ENCODE data around the gene RIN3.
A peak's percentile ranks its signal among the peaks of the same experiment; 100 is the strongest.

RIN3 gene

GRCh38 chr14:92613681-92614260, 100.2 kb downstream of the RIN3 start:
- no peaks in the 10 kb centered on the region for H3K27me3 Mint-ChIP-seq
- no peak overlapping the region for H3K4me3 Mint-ChIP-seq
- H3K4me1 Mint-ChIP-seq = peaks cover 63% of the 10 kb centered on the region
- no peaks in the 10 kb centered on the region for H3K9me3 Mint-ChIP-seq
- peaks cover 1% of the 10 kb centered on the region for H3K36me3 Mint-ChIP-seq
- peak overlapping the region; percentile 12 for H3K27ac Mint-ChIP-seq

DNA sequence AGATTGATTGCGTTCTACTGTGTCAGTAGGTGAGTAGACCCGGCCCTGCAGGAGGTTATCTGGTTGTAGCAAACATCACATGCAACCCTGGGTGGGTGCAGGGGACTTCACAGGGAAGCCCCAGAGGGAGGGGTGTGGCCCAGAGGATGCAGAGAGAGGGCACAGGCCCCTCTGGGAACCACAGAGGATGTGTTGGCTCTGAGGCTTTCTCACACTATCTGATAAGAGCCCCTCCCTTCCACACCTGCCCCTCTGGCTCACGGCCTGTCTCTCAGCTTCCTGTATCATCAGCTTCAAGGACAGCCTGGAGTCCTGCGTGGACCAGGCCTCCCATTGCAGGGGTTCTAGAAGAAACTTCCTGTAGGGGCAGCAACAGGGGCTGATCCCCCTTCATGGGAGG, 101.9 kb downstream of the RIN3 start:
- Mint-ChIP-seq H3K4me1 (peaks cover 47% of the 10 kb centered on the region), H3K9me3 (no peaks in the 10 kb centered on the region), H3K36me3 (peaks cover 2% of the 10 kb centered on the region), H3K4me3 (peak overlapping the region; percentile 31), H3K27me3 (no peaks in the 10 kb centered on the region), H3K27ac (peak overlapping the region; percentile 60)

- peak overlapping the region; percentile 60 for H3K27ac Mint-ChIP-seq
These were observed 102.6 kb downstream of the RIN3 start for GRCh38 chr14:92616178-92616577.

GRCh38 chr14:92617581-92617980, 104.0 kb downstream of the RIN3 start:
- H3K27me3 Mint-ChIP-seq = no peaks in the 10 kb centered on the region
- H3K9me3 Mint-ChIP-seq = no peaks in the 10 kb centered on the region
- peaks cover 39% of the 10 kb centered on the region for H3K4me1 Mint-ChIP-seq
- H3K4me3 Mint-ChIP-seq = no peak overlapping the region
- H3K27ac Mint-ChIP-seq = no peak overlapping the region
- H3K36me3 Mint-ChIP-seq = peaks cover 10% of the 10 kb centered on the region

More at GRCh38 chr14:92616178-92616577, 102.6 kb downstream of the RIN3 start:
- H3K27me3 Mint-ChIP-seq = no peaks in the 10 kb centered on the region
- H3K36me3 Mint-ChIP-seq = peaks cover 3% of the 10 kb centered on the region
- H3K4me1 Mint-ChIP-seq = peaks cover 47% of the 10 kb centered on the region
- peak overlapping the region; percentile 31 for H3K4me3 Mint-ChIP-seq
- no peaks in the 10 kb centered on the region for H3K9me3 Mint-ChIP-seq

GRCh38 chr14:92619671-92620456, 106.3 kb downstream of the RIN3 start:
- H3K4me3 Mint-ChIP-seq = no peak overlapping the region
- H3K9me3 Mint-ChIP-seq = no peaks in the 10 kb centered on the region

DNA sequence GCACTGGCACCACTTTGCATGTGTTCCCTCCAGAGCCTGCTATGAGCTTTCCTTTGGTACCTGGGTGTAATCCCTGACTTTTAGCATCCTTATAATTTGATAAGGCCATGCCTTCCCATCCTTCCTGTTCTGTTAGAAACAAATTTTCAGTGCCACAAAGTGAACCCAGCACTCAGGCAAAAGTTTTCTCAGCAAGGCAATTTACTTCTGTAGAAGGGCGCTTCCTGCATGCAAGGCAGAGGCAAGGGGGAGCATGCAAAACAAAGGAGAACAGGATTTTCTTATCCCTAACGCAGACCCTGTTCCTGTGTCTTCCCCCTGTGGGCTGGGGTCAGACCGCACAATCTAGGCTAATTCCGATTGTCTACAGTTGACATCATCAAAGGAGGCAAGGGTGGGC, 108.7 kb downstream of the RIN3 start:
- Mint-ChIP-seq H3K9me3 (no peaks in the 10 kb centered on the region), H3K4me1 (no peaks in the 10 kb centered on the region), H3K4me3 (no peak overlapping the region), H3K27ac (no peak overlapping the region), H3K36me3 (peaks cover 35% of the 10 kb centered on the region), H3K27me3 (no peaks in the 10 kb centered on the region)

More at GRCh38 chr14:92619671-92620456, 106.3 kb downstream of the RIN3 start:
- Mint-ChIP-seq H3K27me3 (no peaks in the 10 kb centered on the region), H3K4me1 (peaks cover 20% of the 10 kb centered on the region), H3K36me3 (peaks cover 23% of the 10 kb centered on the region), H3K27ac (no peak overlapping the region)

DNA sequence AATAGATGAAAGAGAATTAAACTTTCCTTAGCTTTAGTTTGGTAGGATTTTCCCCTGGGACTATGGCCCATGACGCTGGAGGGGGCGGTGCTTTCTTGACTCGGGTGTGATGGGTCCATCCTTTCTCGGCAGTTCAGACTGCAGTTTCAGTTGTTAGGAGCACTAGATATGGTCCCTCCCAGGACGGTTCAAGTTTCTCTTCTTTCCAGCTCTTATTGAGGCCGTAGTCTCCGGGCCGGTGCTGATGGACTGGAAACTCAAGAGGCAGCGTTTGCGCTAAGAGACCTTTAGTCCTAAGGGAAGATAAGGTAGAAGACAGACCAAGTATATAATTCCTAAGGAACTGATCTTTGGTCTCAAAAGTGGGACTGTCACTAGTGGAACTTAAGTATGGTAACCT, 111.2 kb downstream of the RIN3 start:
- H3K4me1 Mint-ChIP-seq = peaks cover under 1% of the 10 kb centered on the region
- H3K36me3 Mint-ChIP-seq = peaks cover 40% of the 10 kb centered on the region
- no peak overlapping the region for H3K27ac Mint-ChIP-seq
- H3K4me3 Mint-ChIP-seq = no peak overlapping the region
- H3K9me3 Mint-ChIP-seq = no peaks in the 10 kb centered on the region
- H3K27me3 Mint-ChIP-seq = no peaks in the 10 kb centered on the region

- peaks cover 40% of the 10 kb centered on the region for H3K36me3 Mint-ChIP-seq
- H3K9me3 Mint-ChIP-seq = no peaks in the 10 kb centered on the region
- H3K27ac Mint-ChIP-seq = no peak overlapping the region
- H3K4me3 Mint-ChIP-seq = no peak overlapping the region
- no peaks in the 10 kb centered on the region for H3K27me3 Mint-ChIP-seq
- H3K4me1 Mint-ChIP-seq = peaks cover 3% of the 10 kb centered on the region
These were observed 111.6 kb downstream of the RIN3 start for GRCh38 chr14:92625213-92625612.

DNA sequence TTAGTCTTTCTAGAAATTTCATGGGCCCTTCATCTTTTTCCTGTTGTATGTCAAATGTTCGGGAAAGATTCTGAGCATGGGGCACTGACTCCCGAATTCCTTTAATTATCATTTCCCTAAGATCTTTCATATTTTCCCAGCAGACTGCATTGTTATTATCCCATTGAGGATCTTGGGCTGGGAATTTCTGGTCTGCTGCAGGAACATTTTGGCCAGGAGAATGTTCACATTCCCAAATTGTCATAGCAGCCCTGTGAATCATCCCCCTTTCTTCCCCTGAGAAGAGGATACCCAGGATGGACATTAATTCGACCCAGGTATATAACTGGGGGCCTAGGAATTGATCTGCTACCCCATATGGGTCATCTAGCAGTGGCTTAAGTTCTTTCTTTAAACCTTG, 112.5 kb downstream of the RIN3 start:
- Mint-ChIP-seq H3K27me3 (no peaks in the 10 kb centered on the region), H3K27ac (no peak overlapping the region), H3K4me3 (no peak overlapping the region), H3K9me3 (no peaks in the 10 kb centered on the region), H3K36me3 (peaks cover 39% of the 10 kb centered on the region), H3K4me1 (peaks cover 3% of the 10 kb centered on the region)

- no peak overlapping the region for H3K27ac Mint-ChIP-seq
- H3K4me3 Mint-ChIP-seq = no peak overlapping the region
- H3K27me3 Mint-ChIP-seq = no peaks in the 10 kb centered on the region
- H3K36me3 Mint-ChIP-seq = peaks cover 28% of the 10 kb centered on the region
- peaks cover 6% of the 10 kb centered on the region for H3K4me1 Mint-ChIP-seq
- no peaks in the 10 kb centered on the region for H3K9me3 Mint-ChIP-seq
These were observed 114.2 kb downstream of the RIN3 start for GRCh38 chr14:92627707-92628215.

DNA sequence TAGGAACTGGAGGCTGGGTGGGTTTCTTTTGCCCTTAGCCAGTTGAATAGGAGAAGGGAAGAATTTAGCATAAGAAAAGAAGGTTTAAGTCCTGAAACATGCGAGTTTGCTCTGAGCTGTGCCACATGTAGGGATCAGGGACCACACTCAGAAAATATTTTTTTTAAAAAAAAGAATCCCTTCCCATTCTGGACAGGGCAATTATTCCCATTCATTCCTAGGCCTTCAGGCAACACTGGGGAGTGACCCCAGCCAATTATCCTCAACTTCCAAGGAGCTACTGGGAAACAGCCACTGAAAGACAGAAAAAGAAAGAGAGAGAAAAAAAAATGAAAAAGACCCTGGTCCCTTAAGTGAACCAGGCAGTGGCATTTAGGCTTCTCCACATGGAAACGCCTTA, 115.1 kb downstream of the RIN3 start:
- Mint-ChIP-seq H3K27me3 (no peaks in the 10 kb centered on the region), H3K4me1 (peaks cover 15% of the 10 kb centered on the region), H3K36me3 (peaks cover 25% of the 10 kb centered on the region), H3K4me3 (no peak overlapping the region), H3K27ac (no peak overlapping the region), H3K9me3 (no peaks in the 10 kb centered on the region)

DNA sequence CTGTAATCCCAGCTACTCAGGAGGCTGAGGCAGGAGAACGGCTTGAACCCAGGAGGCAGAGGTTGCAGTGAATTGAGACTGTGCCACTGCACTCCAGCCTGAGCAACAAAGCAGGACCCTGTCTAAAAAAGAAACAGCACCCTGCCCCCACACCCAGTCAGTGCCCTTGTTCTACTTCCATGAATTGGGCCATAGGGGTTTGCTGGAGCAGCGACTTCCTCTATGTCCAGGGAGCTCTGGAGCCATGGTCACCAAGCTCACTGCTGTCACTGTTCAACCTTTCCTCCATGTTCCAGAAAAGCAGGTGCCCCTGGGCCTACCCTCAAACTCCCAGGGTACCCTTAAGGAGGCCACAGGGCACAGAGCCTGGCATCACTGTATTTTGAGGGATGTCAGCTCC, 116.8 kb downstream of the RIN3 start:
- Mint-ChIP-seq H3K4me1 (peaks cover 16% of the 10 kb centered on the region), H3K4me3 (no peak overlapping the region), H3K27me3 (no peaks in the 10 kb centered on the region), H3K9me3 (no peaks in the 10 kb centered on the region), H3K27ac (no peak overlapping the region), H3K36me3 (peaks cover 17% of the 10 kb centered on the region)

DNA sequence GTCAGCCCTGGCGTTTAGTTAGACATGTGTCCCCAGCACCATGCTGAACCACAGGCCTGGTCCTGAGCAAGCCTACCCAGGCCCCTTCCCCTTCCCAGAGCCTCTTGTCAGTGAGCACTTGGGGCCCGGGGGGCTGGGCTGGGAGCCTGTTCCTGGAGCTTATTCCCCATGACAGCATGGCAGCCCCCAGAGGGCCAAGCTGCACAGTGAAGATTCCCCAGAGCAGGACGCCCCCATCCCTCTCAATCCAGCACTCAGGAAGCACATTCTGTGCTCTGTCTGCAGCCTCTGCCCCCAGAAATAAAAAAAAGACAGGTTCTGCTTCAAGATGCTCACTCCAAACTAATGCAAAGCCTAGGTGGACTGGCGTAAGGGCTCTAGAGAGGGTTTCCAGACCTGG, 117.5 kb downstream of the RIN3 start:
- no peaks in the 10 kb centered on the region for H3K27me3 Mint-ChIP-seq
- peaks cover 11% of the 10 kb centered on the region for H3K36me3 Mint-ChIP-seq
- H3K4me3 Mint-ChIP-seq = no peak overlapping the region
- H3K27ac Mint-ChIP-seq = no peak overlapping the region
- H3K9me3 Mint-ChIP-seq = no peaks in the 10 kb centered on the region
- H3K4me1 Mint-ChIP-seq = peaks cover 19% of the 10 kb centered on the region

DNA sequence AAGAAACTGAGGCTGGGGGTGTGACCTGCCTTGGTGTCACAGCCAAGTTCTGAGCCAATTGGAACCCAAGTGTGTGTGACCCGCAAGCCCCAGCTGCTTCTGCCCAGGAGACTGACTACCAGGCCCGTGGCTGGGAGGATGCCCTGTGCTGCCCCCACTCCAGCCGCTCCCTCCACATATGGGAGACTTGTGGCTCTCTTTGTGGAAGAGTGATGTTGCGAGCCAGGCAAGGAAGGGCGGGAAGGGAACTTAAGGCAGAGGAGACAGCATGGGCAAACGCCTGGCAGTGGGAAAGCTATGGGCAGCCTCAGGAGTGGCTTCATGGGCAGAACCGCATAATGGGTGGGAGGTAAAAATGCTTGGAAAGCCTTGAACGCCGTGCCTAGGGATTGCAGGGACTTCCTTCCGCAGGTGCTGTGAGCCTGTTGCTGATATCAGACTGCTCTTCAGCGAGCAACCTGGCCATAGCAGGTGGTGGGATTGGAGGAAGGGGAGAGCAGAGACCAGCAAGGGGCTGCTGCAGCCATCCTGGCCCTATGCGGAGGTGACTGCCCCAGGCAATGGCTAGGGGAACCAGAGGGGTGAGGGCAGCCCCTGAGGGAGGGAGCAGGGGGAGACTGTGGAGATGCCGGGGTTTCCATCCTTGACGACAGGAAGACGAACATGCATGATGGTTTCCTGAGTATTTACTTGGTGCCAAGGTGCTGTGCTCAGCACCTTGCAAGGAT, 119.1 kb downstream of the RIN3 start:
- no peaks in the 10 kb centered on the region for H3K27me3 Mint-ChIP-seq
- H3K9me3 Mint-ChIP-seq = no peaks in the 10 kb centered on the region
- H3K36me3 Mint-ChIP-seq = peaks cover 4% of the 10 kb centered on the region
- peak overlapping the region; percentile 53 for H3K27ac Mint-ChIP-seq
- H3K4me1 Mint-ChIP-seq = peaks cover 19% of the 10 kb centered on the region
- no peak overlapping the region for H3K4me3 Mint-ChIP-seq

GRCh38 chr14:92633274-92633616, 119.7 kb downstream of the RIN3 start:
- H3K9me3 Mint-ChIP-seq = no peaks in the 10 kb centered on the region
- H3K4me3 Mint-ChIP-seq = no peak overlapping the region
- H3K27me3 Mint-ChIP-seq = no peaks in the 10 kb centered on the region
- no peak overlapping the region for H3K27ac Mint-ChIP-seq
- H3K36me3 Mint-ChIP-seq = no peaks in the 10 kb centered on the region
- peaks cover 23% of the 10 kb centered on the region for H3K4me1 Mint-ChIP-seq

DNA sequence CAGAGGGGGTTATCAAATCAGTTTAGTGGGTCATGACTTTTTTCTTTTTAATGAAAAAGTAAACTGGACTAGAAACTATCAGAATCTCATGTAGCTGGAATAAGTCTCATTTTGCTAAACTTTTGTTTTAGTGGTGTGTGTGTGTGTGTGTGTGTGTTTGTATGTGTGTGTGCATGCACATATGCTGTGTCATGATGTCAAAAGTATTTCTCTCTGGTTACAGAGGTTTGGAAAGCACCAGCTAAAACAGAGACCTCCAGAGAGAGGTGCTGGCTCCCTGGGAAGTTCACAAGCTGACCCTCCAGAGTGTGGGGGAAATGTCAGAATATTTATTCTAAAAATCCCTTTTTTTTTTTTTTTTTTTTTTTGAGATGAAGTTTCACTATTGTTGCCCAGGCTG, 120.1 kb downstream of the RIN3 start:
- no peaks in the 10 kb centered on the region for H3K27me3 Mint-ChIP-seq
- H3K4me3 Mint-ChIP-seq = no peak overlapping the region
- H3K27ac Mint-ChIP-seq = no peak overlapping the region
- peaks cover 23% of the 10 kb centered on the region for H3K4me1 Mint-ChIP-seq
- no peaks in the 10 kb centered on the region for H3K9me3 Mint-ChIP-seq
- H3K36me3 Mint-ChIP-seq = no peaks in the 10 kb centered on the region

Measured in activated naive CD4-positive, alpha-beta T cell treated with anti-CD3 and anti-CD28 coated beads, Interleukin-2, amount 50 U/mL, for 24 hours (primary cell).